Measurements from ENCODE around the gene COX6A2. TPM values are rescaled to one million over a fixed set of nuclear protein-coding genes. Genes with fewer than 3 reads are reported as not detected.

COX6A2 gene
- polyA plus RNA-seq, 1 of the 3 experiments (the other 2 are of a cell fraction): not detected

DNA sequence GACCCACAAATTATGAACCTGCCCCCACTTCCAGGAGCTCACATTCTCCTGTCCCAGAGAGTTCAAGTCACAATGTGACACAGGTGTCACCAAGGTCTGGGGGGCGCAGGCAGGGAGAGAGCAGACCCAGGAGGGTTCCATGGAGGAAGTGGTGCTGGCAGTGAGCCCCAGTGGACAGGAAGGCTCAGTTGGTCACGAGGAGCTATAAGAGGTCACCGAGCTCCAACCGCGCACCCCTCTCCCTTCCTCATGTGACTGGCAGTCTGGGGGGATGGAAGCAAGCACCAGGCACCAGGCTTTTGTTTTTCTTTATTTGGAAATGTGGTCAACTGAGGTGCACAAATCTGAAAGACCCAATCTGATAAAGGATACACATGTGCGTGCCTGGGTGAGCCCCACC is 32.5 kb downstream of the COX6A2 start:
- CTCF ChIA-PET: no interaction called here
- no peak overlapping the region for H2AFZ ChIP-seq (ENCODE audit: low read depth)
- H3K4me3 ChIP-seq (ENCODE audit: low read depth in 2 of 2, low read length in 1 of 2): no peak overlapping the region
- H3K27me3 ChIP-seq (ENCODE audit: insufficient read depth): peaks cover 38% of the 10 kb centered on the region
- POLR2A ChIA-PET: no interaction called here
- H3K4me2 ChIP-seq: no peak overlapping the region
- H3K9me3 ChIP-seq: no peaks in the 10 kb centered on the region
- H3K79me2 ChIP-seq (ENCODE audit: insufficient read depth): no peaks in the 10 kb centered on the region
- no peak for DNase-seq
- H3K4me1 ChIP-seq (ENCODE audit: control insufficient read depth in 1 of 2, insufficient read depth in 2 of 2, low read depth in 1 of 2, low read length in 1 of 2): no peaks in the 10 kb centered on the region
- H3K9ac ChIP-seq: no peak overlapping the region
- no peaks in the 10 kb centered on the region for H4K20me1 ChIP-seq (ENCODE audit: insufficient read depth)
- no peaks in the 10 kb centered on the region for H3K36me3 ChIP-seq (replicated peaks in 1 of 2; ENCODE audit: control insufficient read depth in 1 of 2, insufficient read depth in 2 of 2, low read length in 1 of 2)
- no peak overlapping the region for H3K27ac ChIP-seq (ENCODE audit: low read depth in 2 of 2, low read length in 1 of 2)
- peaks cover under 1% of the 10 kb centered on the region for H3F3A ChIP-seq (replicated peaks; ENCODE audit: insufficient read depth)
- WGBS (ENCODE audit: low lambda C conversion rate): 0% methylated on average over 6 of the region's 6 CpGs
- TF ChIP-seq RCOR1 (IDR thresholded peaks at IDR 0.05; ENCODE audit: low read length): no peak
- TF ChIP-seq REST (IDR thresholded peaks at IDR 0.05; ENCODE audit: low read depth, low read length): no peak
- no peaks in the 10 kb centered on the region for H3K9me2 ChIP-seq

GRCh38 chr16:31393056-31393455 is 35.1 kb downstream of the COX6A2 start, which contains the start of gene ITGAD:
TSS of gene ITGAD (plus strand) at chr16:31393335. CDS start at chr16:31393361, 26 bp downstream.
- H3K36me3 ChIP-seq (replicated peaks in 1 of 2; ENCODE audit: control insufficient read depth in 1 of 2, insufficient read depth in 2 of 2, low read length in 1 of 2): no peaks in the 10 kb centered on the region
- H3K4me2 ChIP-seq: no peak within 1 kb of the TSS
- H3K9me3 ChIP-seq: no peaks in the 10 kb centered on the region
- ChIA-PET CTCF (interaction anchor here (0.7 kb wide), 1 partner anchor 256 kb away, joined by 3 read pairs; no protein-coding TSS in a partner anchor), POLR2A (interaction anchor here (0.6 kb wide), 1 partner anchor 319 kb away, joined by 3 read pairs; the partner anchor contains the start of genes ZNF646 and ZNF668)
- peaks cover 61% of the 10 kb centered on the region for H3K27me3 ChIP-seq (ENCODE audit: insufficient read depth)
- H3K27ac ChIP-seq (ENCODE audit: low read depth in 2 of 2, low read length in 1 of 2): no peak within 1 kb of the TSS
- H3K9me2 ChIP-seq: no peaks in the 10 kb centered on the region
- no peak within 1 kb of the TSS for H2AFZ ChIP-seq (ENCODE audit: low read depth)
- H4K20me1 ChIP-seq (ENCODE audit: insufficient read depth): no peaks in the 10 kb centered on the region
- no peak within 1 kb of the TSS for H3K9ac ChIP-seq
- peaks cover 3% of the 10 kb centered on the region for H3F3A ChIP-seq (replicated peaks; ENCODE audit: insufficient read depth)
- H3K4me1 ChIP-seq (ENCODE audit: control insufficient read depth in 1 of 2, insufficient read depth in 2 of 2, low read depth in 1 of 2, low read length in 1 of 2): no peaks in the 10 kb centered on the region
- H3K4me3 ChIP-seq (ENCODE audit: low read depth in 2 of 2, low read length in 1 of 2): no peak within 1 kb of the TSS
- DNase-seq: no peak
- WGBS (ENCODE audit: low lambda C conversion rate): 9% methylated on average over 5 of the region's 5 CpGs
- TF ChIP-seq, protein P1, sequence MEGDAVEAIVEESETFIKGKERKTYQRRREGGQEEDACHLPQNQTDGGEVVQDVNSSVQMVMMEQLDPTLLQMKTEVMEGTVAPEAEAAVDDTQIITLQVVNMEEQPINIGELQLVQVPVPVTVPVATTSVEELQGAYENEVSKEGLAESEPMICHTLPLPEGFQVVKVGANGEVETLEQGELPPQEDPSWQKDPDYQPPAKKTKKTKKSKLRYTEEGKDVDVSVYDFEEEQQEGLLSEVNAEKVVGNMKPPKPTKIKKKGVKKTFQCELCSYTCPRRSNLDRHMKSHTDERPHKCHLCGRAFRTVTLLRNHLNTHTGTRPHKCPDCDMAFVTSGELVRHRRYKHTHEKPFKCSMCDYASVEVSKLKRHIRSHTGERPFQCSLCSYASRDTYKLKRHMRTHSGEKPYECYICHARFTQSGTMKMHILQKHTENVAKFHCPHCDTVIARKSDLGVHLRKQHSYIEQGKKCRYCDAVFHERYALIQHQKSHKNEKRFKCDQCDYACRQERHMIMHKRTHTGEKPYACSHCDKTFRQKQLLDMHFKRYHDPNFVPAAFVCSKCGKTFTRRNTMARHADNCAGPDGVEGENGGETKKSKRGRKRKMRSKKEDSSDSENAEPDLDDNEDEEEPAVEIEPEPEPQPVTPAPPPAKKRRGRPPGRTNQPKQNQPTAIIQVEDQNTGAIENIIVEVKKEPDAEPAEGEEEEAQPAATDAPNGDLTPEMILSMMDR (IDR thresholded peaks at IDR 0.05): no peak
- TF ChIP-seq ZBTB33 (IDR thresholded peaks at IDR 0.05; ENCODE audit: borderline replicate concordance, low read depth) (no peak), MXI1 (IDR thresholded peaks at IDR 0.05; ENCODE audit: low read depth, low read length) (no peak), RXRA (IDR thresholded peaks at IDR 0.05; ENCODE audit: borderline replicate concordance, low read depth) (no peak), EP300 (IDR thresholded peaks at IDR 0.05; ENCODE audit: borderline replicate concordance in 1 of 2, low read depth in 1 of 2, low read length in 1 of 2) (no peak), CHD2 (IDR thresholded peaks at IDR 0.05; ENCODE audit: low read length, partially characterized antibody) (no peak), FOSL2 (IDR thresholded peaks at IDR 0.05; ENCODE audit: borderline replicate concordance, low read depth) (no peak), JUND (IDR thresholded peaks at IDR 0.05) (no peak), FOXM1 (IDR thresholded peaks at IDR 0.05; ENCODE audit: low read depth) (no peak), ELF1 (IDR thresholded peaks at IDR 0.05) (no peak), NRF1 (IDR thresholded peaks at IDR 0.05; ENCODE audit: low read depth, low read length) (no peak), NFIC (IDR thresholded peaks at IDR 0.05; ENCODE audit: borderline replicate concordance) (no peak)
- H3K79me2 ChIP-seq (ENCODE audit: insufficient read depth): no peaks in the 10 kb centered on the region
